GM23338 (cell line): ENCODE results near the gene PLA2G6. TPM values are rescaled to one million over a fixed set of nuclear protein-coding genes. Genes with fewer than 3 reads are reported as not detected.
A peak's percentile ranks its signal among the peaks of the same experiment; 100 is the strongest.

Source experiments
- ATAC-seq: fragments of 200-7000 bp; cut with Tn5 transposase; 3 replicates; pipeline ENCODE4 v1.9.1; 2020
- DNase-seq: peaks from one replicate; pipeline ENCODE4 v3.0.0-alpha.2; 2015; ENCODE audit warnings: low spot score
- H2AFZ ChIP-seq: fragments of 200-600 bp; sonication (generic); 2 replicates; pipeline ENCODE4 v1.8.0; 2016; ENCODE audit warnings: antibody characterized with exemption, mild to moderate bottlenecking, moderate library complexity
- H3F3A ChIP-seq: fragments of 200-600 bp; sonication (generic); replicated peaks from 2 replicates; pipeline ENCODE4 v1.8.0; 2017; ENCODE audit warnings: antibody characterized with exemption, mixed run types, low read depth
- H3K27ac ChIP-seq: fragments of 200-600 bp; sonication (generic); 2 replicates; pipeline ENCODE4 v1.6.1; 2016; ENCODE audit warnings: low read depth
- H3K27me3 ChIP-seq: fragments of 200-600 bp; sonication (generic); 2 replicates; pipeline ENCODE4 v1.8.0; 2016; ENCODE audit warnings: mild to moderate bottlenecking, mixed run types, moderate library complexity; ENCODE audit not compliant: insufficient read depth
- H3K36me3 ChIP-seq: fragments of 200-600 bp; sonication (generic); 2 replicates; pipeline ENCODE4 v1.8.0; 2016; ENCODE audit warnings: mild to moderate bottlenecking; ENCODE audit not compliant: insufficient read depth
- H3K4me1 ChIP-seq: fragments of 200-600 bp; sonication (generic); 2 replicates; pipeline ENCODE4 v1.8.0; 2016; ENCODE audit warnings: mild to moderate bottlenecking, moderate library complexity; ENCODE audit not compliant: insufficient read depth
- H3K4me2 ChIP-seq: fragments of 200-600 bp; sonication (generic); 2 replicates; pipeline ENCODE4 v1.7.1; 2017; ENCODE audit warnings: mixed run types
- H3K4me3 ChIP-seq: fragments of 200-600 bp; sonication (generic); 2 replicates; pipeline ENCODE4 v1.6.1; 2016; ENCODE audit warnings: mixed run types
- H3K79me2 ChIP-seq: fragments of 200-600 bp; sonication (generic); replicated peaks from 2 replicates; pipeline ENCODE4 v1.8.0; 2017; ENCODE audit warnings: mild to moderate bottlenecking; ENCODE audit not compliant: insufficient read depth
- H3K9me2 ChIP-seq: fragments of 200-600 bp; sonication (generic); 2 replicates; pipeline ENCODE4 v1.8.0; 2017; ENCODE audit not compliant: insufficient read depth
- H4K20me1 ChIP-seq: fragments of 200-600 bp; sonication (generic); replicated peaks from 2 replicates; pipeline ENCODE4 v1.8.0; 2017; ENCODE audit warnings: mild to moderate bottlenecking; ENCODE audit not compliant: insufficient read depth
- H3K27ac Mint-ChIP-seq: 2 replicates; pipeline ENCODE4 v1.8.0; 2020; ENCODE audit warnings: inconsistent platforms, mild to moderate bottlenecking, moderate library complexity, mixed read lengths
- H3K27me3 Mint-ChIP-seq: 3 replicates; pipeline ENCODE4 v1.8.0; 2022; ENCODE audit warnings: low read depth, mild to moderate bottlenecking, moderate library complexity, mixed read lengths, inconsistent platforms; ENCODE audit not compliant: insufficient read depth, poor library complexity
- H3K36me3 Mint-ChIP-seq: 3 replicates; pipeline ENCODE4 v1.8.0; 2021; ENCODE audit warnings: low read depth, mild to moderate bottlenecking, inconsistent platforms, moderate library complexity, mixed read lengths
- H3K4me1 Mint-ChIP-seq: 3 replicates; pipeline ENCODE4 v1.8.0; 2020; ENCODE audit warnings: mild to moderate bottlenecking, inconsistent platforms, mixed read lengths
- H3K4me3 Mint-ChIP-seq: 3 replicates; pipeline ENCODE4 v1.8.0; 2021; ENCODE audit warnings: moderate library complexity, mild to moderate bottlenecking, inconsistent platforms, mixed read lengths
- H3K9me3 Mint-ChIP-seq: 3 replicates; pipeline ENCODE4 v1.8.0; 2020; ENCODE audit warnings: moderate library complexity, mild to moderate bottlenecking, inconsistent platforms, mixed read lengths
- CREB1 ChIP-seq: fragments of 250-450 bp; sonication (Bioruptor Pico); IDR thresholded peaks from 2 replicates; pipeline ENCODE4 v1.5.0; 2020; ENCODE audit warnings: low read depth, mild to moderate bottlenecking, moderate library complexity
- EZH2 ChIP-seq: fragments of 200-600 bp; sonication (generic); IDR thresholded peaks from one replicate; pipeline ENCODE4 v1.8.0; 2017; ENCODE audit warnings: antibody characterized with exemption, mild to moderate bottlenecking, low read depth; ENCODE audit not compliant: unreplicated experiment
- JUNB ChIP-seq: IDR thresholded peaks from one replicate; pipeline ENCODE4 v1.6.1; 2016; ENCODE audit warnings: antibody characterized with exemption; ENCODE audit not compliant: unreplicated experiment
- NANOG ChIP-seq: IDR thresholded peaks from 2 replicates; pipeline ENCODE4 v1.6.1; 2016; ENCODE audit warnings: antibody characterized with exemption, borderline replicate concordance
- POLR2AphosphoS5 ChIP-seq: IDR thresholded peaks from 2 replicates; pipeline ENCODE4 v1.6.1; 2016; ENCODE audit warnings: antibody characterized with exemption, low read depth
- STAT1 ChIP-seq: IDR thresholded peaks from one replicate; pipeline ENCODE4 v1.6.1; 2016; ENCODE audit warnings: antibody characterized with exemption; ENCODE audit not compliant: unreplicated experiment
- polyA plus RNA-seq: library from polyadenylated mRNA; unstranded; fragments of >200 nt; fragmentation: Nextera tagmentation; extraction: Ambion mirVana; gene quantifications from 2 replicates; pipeline ENCODE4 v1.2.1, GENCODE V29; 2016
- total RNA-seq: library from RNA; depleted of rRNA; stranded (reverse); fragments of >200 nt; shearing (Covaris generic); gene quantifications from 2 replicates; pipeline ENCODE4 v1.2.3, GENCODE V29; 2014
- TF ChIP-seq, protein P1 (sequence below), 2 experiments: fragments of 200-600 bp in 1 of 2; sonication (generic) in 1 of 2; conservative IDR thresholded peaks; 2 replicates each; pipeline versions ENCODE4 v1.5.1 to v1.6.1; 2016 to 2017; ENCODE audit warnings: antibody characterized with exemption in 2 of 2, low read depth in 2 of 2, mild to moderate bottlenecking in 2 of 2, moderate library complexity in 1 of 2
- TF ChIP-seq, protein P2 (sequence below): fragments of 250-450 bp; sonication (Bioruptor Pico); IDR thresholded peaks from 2 replicates; pipeline ENCODE4 v1.5.0; 2020; ENCODE audit warnings: mild to moderate bottlenecking, moderate library complexity

PLA2G6 gene
- total and polyA plus RNA-seq, 2 experiments from 2014 or later: 4.5 to 12.6 TPM

DNA sequence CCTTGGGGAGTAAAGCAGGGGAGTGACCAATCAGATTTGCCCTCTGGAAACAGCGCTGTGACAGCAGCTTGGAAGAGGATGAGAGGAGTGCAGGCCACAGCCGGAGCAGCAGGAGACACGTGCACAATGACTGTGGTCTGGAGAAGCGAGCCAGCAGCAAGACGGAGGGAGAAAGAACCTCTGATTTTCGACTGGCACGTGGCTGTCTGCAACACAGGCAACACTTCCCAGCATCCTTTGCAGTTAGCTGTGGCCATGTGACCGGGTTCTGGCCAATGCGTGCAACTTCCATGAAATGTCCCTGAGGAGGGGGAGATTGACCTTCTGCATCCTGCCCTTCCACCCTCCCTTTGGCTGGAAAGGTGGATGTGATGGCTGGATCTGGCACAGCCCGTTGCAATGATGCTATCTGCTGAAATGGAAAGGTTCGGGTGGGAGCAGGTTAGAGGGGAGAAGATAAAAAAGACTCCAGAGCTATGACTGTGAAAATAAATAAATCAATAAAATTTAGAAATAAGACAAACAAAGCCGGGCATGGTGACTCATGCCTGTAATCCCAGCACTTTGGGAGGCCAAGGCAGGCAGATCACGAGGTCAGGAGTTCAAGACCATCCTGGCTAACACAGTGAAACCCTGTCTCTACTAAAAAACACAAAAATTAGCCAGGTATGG, 15.6 kb downstream of the PLA2G6 start:
- Histone ChIP-seq H3K27ac (no peak overlapping the region), H3K4me2 (no peak overlapping the region), H3K79me2 (no peaks in the 10 kb centered on the region), H3K27me3 (no peaks in the 10 kb centered on the region), H3K4me3 (no peak overlapping the region), H4K20me1 (no peaks in the 10 kb centered on the region), H3K4me1 (no peaks in the 10 kb centered on the region), H3K36me3 (no peaks in the 10 kb centered on the region), H3F3A (no peaks in the 10 kb centered on the region), H3K9me2 (no peaks in the 10 kb centered on the region), H2AFZ (no peak overlapping the region)
- no peak overlapping the region for H3K4me3 Mint-ChIP-seq
- peaks cover 3% of the 10 kb centered on the region for H3K4me1 Mint-ChIP-seq
- peaks cover 3% of the 10 kb centered on the region for H3K36me3 Mint-ChIP-seq
- H3K27ac Mint-ChIP-seq: no peak overlapping the region
- DNase-seq: no peak
- no peak for TF ChIP-seq EZH2
- no peak for TF ChIP-seq STAT1
- no peaks in the 10 kb centered on the region for H3K9me3 Mint-ChIP-seq
- H3K27me3 Mint-ChIP-seq: peaks cover 10% of the 10 kb centered on the region
- ATAC-seq: no peak

DNA sequence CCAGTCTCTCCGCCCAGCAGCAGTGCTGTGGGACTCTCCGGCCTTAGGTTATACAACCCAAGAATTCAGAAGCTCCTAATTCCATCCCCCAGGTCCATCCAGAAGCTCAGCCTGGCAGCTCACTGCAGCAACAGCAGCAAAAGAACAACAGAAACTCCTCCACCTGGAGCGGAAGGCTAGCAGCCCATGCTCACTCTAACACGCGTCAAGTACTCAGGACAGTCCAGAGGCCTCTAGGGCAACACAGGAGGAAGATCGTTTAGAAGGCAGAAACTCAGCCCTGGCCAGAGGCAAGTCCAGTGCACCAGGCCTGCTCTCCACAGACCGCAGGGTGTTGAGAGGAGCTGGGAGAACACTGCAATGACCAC, 17.1 kb downstream of the PLA2G6 start:
- no peaks in the 10 kb centered on the region for H3K9me3 Mint-ChIP-seq
- no peaks in the 10 kb centered on the region for H4K20me1 ChIP-seq
- H3K4me3 ChIP-seq: no peak overlapping the region
- no peak overlapping the region for H3K4me3 Mint-ChIP-seq
- H3K79me2 ChIP-seq: no peaks in the 10 kb centered on the region
- TF ChIP-seq CREB1 (CRISPR knock-in tag) (no peak), NANOG (no peak), POLR2AphosphoS5 (no peak)
- TF ChIP-seq, protein P1, sequence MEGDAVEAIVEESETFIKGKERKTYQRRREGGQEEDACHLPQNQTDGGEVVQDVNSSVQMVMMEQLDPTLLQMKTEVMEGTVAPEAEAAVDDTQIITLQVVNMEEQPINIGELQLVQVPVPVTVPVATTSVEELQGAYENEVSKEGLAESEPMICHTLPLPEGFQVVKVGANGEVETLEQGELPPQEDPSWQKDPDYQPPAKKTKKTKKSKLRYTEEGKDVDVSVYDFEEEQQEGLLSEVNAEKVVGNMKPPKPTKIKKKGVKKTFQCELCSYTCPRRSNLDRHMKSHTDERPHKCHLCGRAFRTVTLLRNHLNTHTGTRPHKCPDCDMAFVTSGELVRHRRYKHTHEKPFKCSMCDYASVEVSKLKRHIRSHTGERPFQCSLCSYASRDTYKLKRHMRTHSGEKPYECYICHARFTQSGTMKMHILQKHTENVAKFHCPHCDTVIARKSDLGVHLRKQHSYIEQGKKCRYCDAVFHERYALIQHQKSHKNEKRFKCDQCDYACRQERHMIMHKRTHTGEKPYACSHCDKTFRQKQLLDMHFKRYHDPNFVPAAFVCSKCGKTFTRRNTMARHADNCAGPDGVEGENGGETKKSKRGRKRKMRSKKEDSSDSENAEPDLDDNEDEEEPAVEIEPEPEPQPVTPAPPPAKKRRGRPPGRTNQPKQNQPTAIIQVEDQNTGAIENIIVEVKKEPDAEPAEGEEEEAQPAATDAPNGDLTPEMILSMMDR (conservative IDR thresholded peaks at IDR 0.05; ENCODE audit: low read depth in 2 of 2): no peak
- H3K27me3 ChIP-seq: no peaks in the 10 kb centered on the region
- H3K27ac ChIP-seq: no peak overlapping the region
- no peaks in the 10 kb centered on the region for H3K4me1 ChIP-seq
- H3K36me3 ChIP-seq: no peaks in the 10 kb centered on the region
- H3F3A ChIP-seq: no peaks in the 10 kb centered on the region
- ATAC-seq (no peak), DNase-seq (no peak)
- H3K27me3 Mint-ChIP-seq: peaks cover 7% of the 10 kb centered on the region
- H3K9me2 ChIP-seq: no peaks in the 10 kb centered on the region
- H3K4me2 ChIP-seq: no peak overlapping the region
- H2AFZ ChIP-seq: no peak overlapping the region
- peaks cover 3% of the 10 kb centered on the region; the same call in 2 of the 3 replicates for H3K4me1 Mint-ChIP-seq
- peak overlapping the region; percentile 63 for H3K27ac Mint-ChIP-seq
- peaks cover 3% of the 10 kb centered on the region for H3K36me3 Mint-ChIP-seq

DNA sequence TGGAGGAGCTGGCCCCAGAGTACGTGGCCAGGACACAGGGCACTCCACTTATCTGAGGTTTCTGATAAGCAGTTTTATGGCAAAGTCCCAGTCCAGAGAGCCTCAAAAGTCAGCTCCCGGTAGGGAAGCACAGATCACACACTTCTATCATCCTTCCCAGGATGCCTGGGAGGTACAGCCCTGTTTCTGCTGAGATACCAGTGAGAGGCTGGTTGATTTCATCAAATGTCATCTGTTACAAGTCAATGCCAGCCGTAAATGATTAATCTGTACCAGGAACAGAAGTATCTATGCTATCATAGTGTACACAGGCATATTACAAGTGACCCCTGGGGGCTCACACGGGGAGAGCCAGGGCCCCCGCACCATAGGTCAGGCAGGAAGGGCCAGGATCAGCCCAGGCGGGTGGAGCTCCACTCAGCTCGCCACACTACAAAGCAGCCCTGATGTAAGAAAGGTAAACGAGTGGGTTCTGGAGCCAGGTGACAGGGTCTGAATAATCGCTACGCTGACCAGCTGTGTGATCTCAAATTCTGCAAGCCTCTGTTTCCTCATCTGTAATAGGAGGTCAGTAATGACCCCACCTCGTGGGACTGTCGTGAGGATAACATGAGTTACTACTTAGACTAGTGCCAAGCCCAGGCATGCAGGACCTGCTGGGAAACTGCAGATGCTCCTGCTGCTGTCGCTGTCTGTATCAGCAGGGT, 17.6 kb downstream of the PLA2G6 start:
- ATAC-seq (no peak), DNase-seq (no peak)
- H3K9me2 ChIP-seq: no peaks in the 10 kb centered on the region
- no peaks in the 10 kb centered on the region for H3K27me3 ChIP-seq
- no peaks in the 10 kb centered on the region for H3K79me2 ChIP-seq
- H3K4me1 Mint-ChIP-seq: peaks cover 3% of the 10 kb centered on the region; the same call in 2 of the 3 replicates
- no peaks in the 10 kb centered on the region for H3K4me1 ChIP-seq
- peaks cover 7% of the 10 kb centered on the region for H3K27me3 Mint-ChIP-seq
- H3K9me3 Mint-ChIP-seq: no peaks in the 10 kb centered on the region
- no peaks in the 10 kb centered on the region for H4K20me1 ChIP-seq
- H3K27ac Mint-ChIP-seq: no peak overlapping the region
- H3F3A ChIP-seq: no peaks in the 10 kb centered on the region
- peaks cover 3% of the 10 kb centered on the region for H3K36me3 Mint-ChIP-seq
- no peak overlapping the region for H3K4me3 Mint-ChIP-seq
- H3K27ac ChIP-seq: no peak overlapping the region
- H3K4me3 ChIP-seq: no peak overlapping the region
- no peak overlapping the region for H2AFZ ChIP-seq
- no peak overlapping the region for H3K4me2 ChIP-seq
- H3K36me3 ChIP-seq: no peaks in the 10 kb centered on the region
- TF ChIP-seq, protein P2, sequence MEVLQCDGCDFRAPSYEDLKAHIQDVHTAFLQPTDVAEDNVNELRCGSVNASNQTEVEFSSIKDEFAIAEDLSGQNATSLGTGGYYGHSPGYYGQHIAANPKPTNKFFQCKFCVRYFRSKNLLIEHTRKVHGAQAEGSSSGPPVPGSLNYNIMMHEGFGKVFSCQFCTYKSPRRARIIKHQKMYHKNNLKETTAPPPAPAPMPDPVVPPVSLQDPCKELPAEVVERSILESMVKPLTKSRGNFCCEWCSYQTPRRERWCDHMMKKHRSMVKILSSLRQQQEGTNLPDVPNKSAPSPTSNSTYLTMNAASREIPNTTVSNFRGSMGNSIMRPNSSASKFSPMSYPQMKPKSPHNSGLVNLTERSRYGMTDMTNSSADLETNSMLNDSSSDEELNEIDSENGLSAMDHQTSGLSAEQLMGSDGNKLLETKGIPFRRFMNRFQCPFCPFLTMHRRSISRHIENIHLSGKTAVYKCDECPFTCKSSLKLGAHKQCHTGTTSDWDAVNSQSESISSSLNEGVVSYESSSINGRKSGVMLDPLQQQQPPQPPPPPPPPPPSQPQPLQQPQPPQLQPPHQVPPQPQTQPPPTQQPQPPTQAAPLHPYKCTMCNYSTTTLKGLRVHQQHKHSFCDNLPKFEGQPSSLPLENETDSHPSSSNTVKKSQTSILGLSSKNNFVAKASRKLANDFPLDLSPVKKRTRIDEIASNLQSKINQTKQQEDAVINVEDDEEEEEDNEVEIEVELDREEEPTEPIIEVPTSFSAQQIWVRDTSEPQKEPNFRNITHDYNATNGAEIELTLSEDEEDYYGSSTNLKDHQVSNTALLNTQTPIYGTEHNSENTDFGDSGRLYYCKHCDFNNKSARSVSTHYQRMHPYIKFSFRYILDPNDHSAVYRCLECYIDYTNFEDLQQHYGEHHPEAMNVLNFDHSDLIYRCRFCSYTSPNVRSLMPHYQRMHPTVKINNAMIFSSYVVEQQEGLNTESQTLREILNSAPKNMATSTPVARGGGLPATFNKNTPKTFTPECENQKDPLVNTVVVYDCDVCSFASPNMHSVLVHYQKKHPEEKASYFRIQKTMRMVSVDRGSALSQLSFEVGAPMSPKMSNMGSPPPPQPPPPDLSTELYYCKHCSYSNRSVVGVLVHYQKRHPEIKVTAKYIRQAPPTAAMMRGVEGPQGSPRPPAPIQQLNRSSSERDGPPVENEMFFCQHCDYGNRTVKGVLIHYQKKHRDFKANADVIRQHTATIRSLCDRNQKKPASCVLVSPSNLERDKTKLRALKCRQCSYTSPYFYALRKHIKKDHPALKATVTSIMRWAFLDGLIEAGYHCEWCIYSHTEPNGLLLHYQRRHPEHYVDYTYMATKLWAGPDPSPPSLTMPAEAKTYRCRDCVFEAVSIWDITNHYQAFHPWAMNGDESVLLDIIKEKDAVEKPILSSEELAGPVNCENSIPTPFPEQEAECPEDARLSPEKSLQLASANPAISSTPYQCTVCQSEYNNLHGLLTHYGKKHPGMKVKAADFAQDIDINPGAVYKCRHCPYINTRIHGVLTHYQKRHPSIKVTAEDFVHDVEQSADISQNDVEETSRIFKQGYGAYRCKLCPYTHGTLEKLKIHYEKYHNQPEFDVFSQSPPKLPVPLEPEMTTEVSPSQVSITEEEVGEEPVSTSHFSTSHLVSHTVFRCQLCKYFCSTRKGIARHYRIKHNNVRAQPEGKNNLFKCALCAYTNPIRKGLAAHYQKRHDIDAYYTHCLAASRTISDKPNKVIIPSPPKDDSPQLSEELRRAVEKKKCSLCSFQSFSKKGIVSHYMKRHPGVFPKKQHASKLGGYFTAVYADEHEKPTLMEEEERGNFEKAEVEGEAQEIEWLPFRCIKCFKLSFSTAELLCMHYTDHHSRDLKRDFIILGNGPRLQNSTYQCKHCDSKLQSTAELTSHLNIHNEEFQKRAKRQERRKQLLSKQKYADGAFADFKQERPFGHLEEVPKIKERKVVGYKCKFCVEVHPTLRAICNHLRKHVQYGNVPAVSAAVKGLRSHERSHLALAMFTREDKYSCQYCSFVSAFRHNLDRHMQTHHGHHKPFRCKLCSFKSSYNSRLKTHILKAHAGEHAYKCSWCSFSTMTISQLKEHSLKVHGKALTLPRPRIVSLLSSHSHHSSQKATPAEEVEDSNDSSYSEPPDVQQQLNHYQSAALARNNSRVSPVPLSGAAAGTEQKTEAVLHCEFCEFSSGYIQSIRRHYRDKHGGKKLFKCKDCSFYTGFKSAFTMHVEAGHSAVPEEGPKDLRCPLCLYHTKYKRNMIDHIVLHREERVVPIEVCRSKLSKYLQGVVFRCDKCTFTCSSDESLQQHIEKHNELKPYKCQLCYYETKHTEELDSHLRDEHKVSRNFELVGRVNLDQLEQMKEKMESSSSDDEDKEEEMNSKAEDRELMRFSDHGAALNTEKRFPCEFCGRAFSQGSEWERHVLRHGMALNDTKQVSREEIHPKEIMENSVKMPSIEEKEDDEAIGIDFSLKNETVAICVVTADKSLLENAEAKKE: no peak
- TF ChIP-seq JUNB (no peak), POLR2AphosphoS5 (no peak), STAT1 (no peak)
